GM23338 (cell line): ENCODE measurements around the gene TMPRSS13. TPM values are rescaled to one million over a fixed set of nuclear protein-coding genes. Genes with fewer than 3 reads are reported as not detected.

ENCODE experiments used
- ATAC-seq: fragments of 200-7000 bp; cut with Tn5 transposase; 3 replicates; pipeline ENCODE4 v1.9.1; 2020
- DNase-seq: peaks from one replicate; pipeline ENCODE4 v3.0.0-alpha.2; 2015; ENCODE audit warnings: low spot score
- H2AFZ ChIP-seq: fragments of 200-600 bp; sonication (generic); 2 replicates; pipeline ENCODE4 v1.8.0; 2016; ENCODE audit warnings: antibody characterized with exemption, mild to moderate bottlenecking, moderate library complexity
- H3F3A ChIP-seq: fragments of 200-600 bp; sonication (generic); replicated peaks from 2 replicates; pipeline ENCODE4 v1.8.0; 2017; ENCODE audit warnings: antibody characterized with exemption, mixed run types, low read depth
- H3K27ac ChIP-seq: fragments of 200-600 bp; sonication (generic); 2 replicates; pipeline ENCODE4 v1.6.1; 2016; ENCODE audit warnings: low read depth
- H3K27me3 ChIP-seq: fragments of 200-600 bp; sonication (generic); 2 replicates; pipeline ENCODE4 v1.8.0; 2016; ENCODE audit warnings: mild to moderate bottlenecking, mixed run types, moderate library complexity; ENCODE audit not compliant: insufficient read depth
- H3K36me3 ChIP-seq: fragments of 200-600 bp; sonication (generic); 2 replicates; pipeline ENCODE4 v1.8.0; 2016; ENCODE audit warnings: mild to moderate bottlenecking; ENCODE audit not compliant: insufficient read depth
- H3K4me1 ChIP-seq: fragments of 200-600 bp; sonication (generic); 2 replicates; pipeline ENCODE4 v1.8.0; 2016; ENCODE audit warnings: mild to moderate bottlenecking, moderate library complexity; ENCODE audit not compliant: insufficient read depth
- H3K4me2 ChIP-seq: fragments of 200-600 bp; sonication (generic); 2 replicates; pipeline ENCODE4 v1.7.1; 2017; ENCODE audit warnings: mixed run types
- H3K4me3 ChIP-seq: fragments of 200-600 bp; sonication (generic); 2 replicates; pipeline ENCODE4 v1.6.1; 2016; ENCODE audit warnings: mixed run types
- H3K79me2 ChIP-seq: fragments of 200-600 bp; sonication (generic); replicated peaks from 2 replicates; pipeline ENCODE4 v1.8.0; 2017; ENCODE audit warnings: mild to moderate bottlenecking; ENCODE audit not compliant: insufficient read depth
- H3K9me2 ChIP-seq: fragments of 200-600 bp; sonication (generic); 2 replicates; pipeline ENCODE4 v1.8.0; 2017; ENCODE audit not compliant: insufficient read depth
- H4K20me1 ChIP-seq: fragments of 200-600 bp; sonication (generic); replicated peaks from 2 replicates; pipeline ENCODE4 v1.8.0; 2017; ENCODE audit warnings: mild to moderate bottlenecking; ENCODE audit not compliant: insufficient read depth
- H3K27ac Mint-ChIP-seq: 2 replicates; pipeline ENCODE4 v1.8.0; 2020; ENCODE audit warnings: inconsistent platforms, mild to moderate bottlenecking, moderate library complexity, mixed read lengths
- H3K27me3 Mint-ChIP-seq: 3 replicates; pipeline ENCODE4 v1.8.0; 2022; ENCODE audit warnings: low read depth, mild to moderate bottlenecking, moderate library complexity, mixed read lengths, inconsistent platforms; ENCODE audit not compliant: insufficient read depth, poor library complexity
- H3K36me3 Mint-ChIP-seq: 3 replicates; pipeline ENCODE4 v1.8.0; 2021; ENCODE audit warnings: low read depth, mild to moderate bottlenecking, inconsistent platforms, moderate library complexity, mixed read lengths
- H3K4me1 Mint-ChIP-seq: 3 replicates; pipeline ENCODE4 v1.8.0; 2020; ENCODE audit warnings: mild to moderate bottlenecking, inconsistent platforms, mixed read lengths
- H3K4me3 Mint-ChIP-seq: 3 replicates; pipeline ENCODE4 v1.8.0; 2021; ENCODE audit warnings: moderate library complexity, mild to moderate bottlenecking, inconsistent platforms, mixed read lengths
- H3K9me3 Mint-ChIP-seq: 3 replicates; pipeline ENCODE4 v1.8.0; 2020; ENCODE audit warnings: moderate library complexity, mild to moderate bottlenecking, inconsistent platforms, mixed read lengths
- CREB1 ChIP-seq: fragments of 250-450 bp; sonication (Bioruptor Pico); IDR thresholded peaks from 2 replicates; pipeline ENCODE4 v1.5.0; 2020; ENCODE audit warnings: low read depth, mild to moderate bottlenecking, moderate library complexity
- ETS1 ChIP-seq: IDR thresholded peaks from 2 replicates; pipeline ENCODE4 v1.6.1; 2016; ENCODE audit warnings: antibody characterized with exemption
- EZH2 ChIP-seq: fragments of 200-600 bp; sonication (generic); IDR thresholded peaks from one replicate; pipeline ENCODE4 v1.8.0; 2017; ENCODE audit warnings: antibody characterized with exemption, mild to moderate bottlenecking, low read depth; ENCODE audit not compliant: unreplicated experiment
- EZH2phosphoT487 ChIP-seq: fragments of 200-600 bp; sonication (generic); IDR thresholded peaks from one replicate; pipeline ENCODE4 v1.8.1; 2018; ENCODE audit warnings: antibody characterized with exemption; ENCODE audit not compliant: unreplicated experiment
- JUNB ChIP-seq: IDR thresholded peaks from one replicate; pipeline ENCODE4 v1.6.1; 2016; ENCODE audit warnings: antibody characterized with exemption; ENCODE audit not compliant: unreplicated experiment
- NANOG ChIP-seq: IDR thresholded peaks from 2 replicates; pipeline ENCODE4 v1.6.1; 2016; ENCODE audit warnings: antibody characterized with exemption, borderline replicate concordance
- POLR2AphosphoS5 ChIP-seq: IDR thresholded peaks from 2 replicates; pipeline ENCODE4 v1.6.1; 2016; ENCODE audit warnings: antibody characterized with exemption, low read depth
- STAT1 ChIP-seq: IDR thresholded peaks from one replicate; pipeline ENCODE4 v1.6.1; 2016; ENCODE audit warnings: antibody characterized with exemption; ENCODE audit not compliant: unreplicated experiment
- ZNF114 ChIP-seq: fragments of 250-450 bp; sonication (Bioruptor Pico); IDR thresholded peaks from 2 replicates; pipeline ENCODE4 v1.5.0; 2020; ENCODE audit warnings: mild to moderate bottlenecking, moderate library complexity
- ZNF331 ChIP-seq: fragments of 250-450 bp; sonication (Bioruptor Pico); IDR thresholded peaks from 2 replicates; pipeline ENCODE4 v1.5.0; 2020; ENCODE audit warnings: low read depth, mild to moderate bottlenecking, moderate library complexity
- polyA plus RNA-seq: library from polyadenylated mRNA; unstranded; fragments of >200 nt; fragmentation: Nextera tagmentation; extraction: Ambion mirVana; gene quantifications from 2 replicates; pipeline ENCODE4 v1.2.1, GENCODE V29; 2016
- total RNA-seq: library from RNA; depleted of rRNA; stranded (reverse); fragments of >200 nt; shearing (Covaris generic); gene quantifications from 2 replicates; pipeline ENCODE4 v1.2.3, GENCODE V29; 2014
- TF ChIP-seq, protein P1 (sequence below): IDR thresholded peaks from one replicate; pipeline ENCODE4 v1.6.1; 2018; ENCODE audit warnings: antibody characterized with exemption; ENCODE audit not compliant: unreplicated experiment
- TF ChIP-seq, protein P2 (sequence below), 2 experiments: fragments of 200-600 bp in 1 of 2; sonication (generic) in 1 of 2; conservative IDR thresholded peaks; 2 replicates each; pipeline versions ENCODE4 v1.5.1 to v1.6.1; 2016 to 2017; ENCODE audit warnings: antibody characterized with exemption in 2 of 2, low read depth in 2 of 2, mild to moderate bottlenecking in 2 of 2, moderate library complexity in 1 of 2
- TF ChIP-seq, protein P3 (sequence below): fragments of 250-450 bp; sonication (Bioruptor Pico); IDR thresholded peaks from 2 replicates; pipeline ENCODE4 v1.5.0; 2020; ENCODE audit warnings: mild to moderate bottlenecking, moderate library complexity

Gene TMPRSS13
- total and polyA plus RNA-seq, 2 experiments from 2014 or later: 0.31 TPM; not detected in 1

DNA sequence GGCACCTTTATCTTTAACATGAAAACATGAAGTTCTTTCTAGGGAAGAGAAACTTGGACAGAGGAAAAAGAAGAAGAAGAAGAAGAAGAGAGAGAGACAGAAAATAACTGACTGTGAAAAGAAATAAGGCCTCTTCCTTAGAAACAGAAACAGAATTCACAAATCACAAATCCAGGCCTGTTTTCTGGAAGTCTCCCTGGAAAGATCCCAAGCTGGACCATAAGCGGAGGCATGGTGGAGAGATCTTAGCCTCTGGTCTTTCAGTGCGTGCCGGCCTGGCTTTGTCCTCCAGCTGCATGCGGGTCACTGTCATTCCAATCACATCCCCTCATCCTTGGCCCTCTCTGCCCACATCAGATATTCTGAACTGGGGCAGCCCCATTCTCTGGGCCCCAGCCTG, 59.6 kb downstream of the TMPRSS13 start:
- no peak overlapping the region for H3K27ac ChIP-seq
- Mint-ChIP-seq H3K4me3 (peak overlapping the region; percentile 10; the same call in 1 of the 3 replicates), H3K9me3 (no peaks in the 10 kb centered on the region), H3K36me3 (no peaks in the 10 kb centered on the region), H3K27ac (no peak overlapping the region), H3K27me3 (peaks cover 2% of the 10 kb centered on the region), H3K4me1 (peaks cover 50% of the 10 kb centered on the region)
- no peak overlapping the region for H2AFZ ChIP-seq
- H3F3A ChIP-seq: no peaks in the 10 kb centered on the region
- H3K4me1 ChIP-seq: peaks cover 36% of the 10 kb centered on the region
- H3K4me3 ChIP-seq: no peak overlapping the region
- H3K27me3 ChIP-seq: no peaks in the 10 kb centered on the region
- ATAC-seq: peak; percentile 10
- H4K20me1 ChIP-seq: peaks cover 19% of the 10 kb centered on the region
- H3K36me3 ChIP-seq: no peaks in the 10 kb centered on the region
- no peak for DNase-seq
- TF ChIP-seq EZH2phosphoT487: no peak
- no peak for TF ChIP-seq ZNF331 (CRISPR knock-in tag)
- no peak for TF ChIP-seq POLR2AphosphoS5
- TF ChIP-seq, protein P1, sequence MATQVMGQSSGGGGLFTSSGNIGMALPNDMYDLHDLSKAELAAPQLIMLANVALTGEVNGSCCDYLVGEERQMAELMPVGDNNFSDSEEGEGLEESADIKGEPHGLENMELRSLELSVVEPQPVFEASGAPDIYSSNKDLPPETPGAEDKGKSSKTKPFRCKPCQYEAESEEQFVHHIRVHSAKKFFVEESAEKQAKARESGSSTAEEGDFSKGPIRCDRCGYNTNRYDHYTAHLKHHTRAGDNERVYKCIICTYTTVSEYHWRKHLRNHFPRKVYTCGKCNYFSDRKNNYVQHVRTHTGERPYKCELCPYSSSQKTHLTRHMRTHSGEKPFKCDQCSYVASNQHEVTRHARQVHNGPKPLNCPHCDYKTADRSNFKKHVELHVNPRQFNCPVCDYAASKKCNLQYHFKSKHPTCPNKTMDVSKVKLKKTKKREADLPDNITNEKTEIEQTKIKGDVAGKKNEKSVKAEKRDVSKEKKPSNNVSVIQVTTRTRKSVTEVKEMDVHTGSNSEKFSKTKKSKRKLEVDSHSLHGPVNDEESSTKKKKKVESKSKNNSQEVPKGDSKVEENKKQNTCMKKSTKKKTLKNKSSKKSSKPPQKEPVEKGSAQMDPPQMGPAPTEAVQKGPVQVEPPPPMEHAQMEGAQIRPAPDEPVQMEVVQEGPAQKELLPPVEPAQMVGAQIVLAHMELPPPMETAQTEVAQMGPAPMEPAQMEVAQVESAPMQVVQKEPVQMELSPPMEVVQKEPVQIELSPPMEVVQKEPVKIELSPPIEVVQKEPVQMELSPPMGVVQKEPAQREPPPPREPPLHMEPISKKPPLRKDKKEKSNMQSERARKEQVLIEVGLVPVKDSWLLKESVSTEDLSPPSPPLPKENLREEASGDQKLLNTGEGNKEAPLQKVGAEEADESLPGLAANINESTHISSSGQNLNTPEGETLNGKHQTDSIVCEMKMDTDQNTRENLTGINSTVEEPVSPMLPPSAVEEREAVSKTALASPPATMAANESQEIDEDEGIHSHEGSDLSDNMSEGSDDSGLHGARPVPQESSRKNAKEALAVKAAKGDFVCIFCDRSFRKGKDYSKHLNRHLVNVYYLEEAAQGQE: no peak
- no peak for TF ChIP-seq ETS1
- no peak for TF ChIP-seq STAT1
- no peak for TF ChIP-seq EZH2
- TF ChIP-seq, protein P2, sequence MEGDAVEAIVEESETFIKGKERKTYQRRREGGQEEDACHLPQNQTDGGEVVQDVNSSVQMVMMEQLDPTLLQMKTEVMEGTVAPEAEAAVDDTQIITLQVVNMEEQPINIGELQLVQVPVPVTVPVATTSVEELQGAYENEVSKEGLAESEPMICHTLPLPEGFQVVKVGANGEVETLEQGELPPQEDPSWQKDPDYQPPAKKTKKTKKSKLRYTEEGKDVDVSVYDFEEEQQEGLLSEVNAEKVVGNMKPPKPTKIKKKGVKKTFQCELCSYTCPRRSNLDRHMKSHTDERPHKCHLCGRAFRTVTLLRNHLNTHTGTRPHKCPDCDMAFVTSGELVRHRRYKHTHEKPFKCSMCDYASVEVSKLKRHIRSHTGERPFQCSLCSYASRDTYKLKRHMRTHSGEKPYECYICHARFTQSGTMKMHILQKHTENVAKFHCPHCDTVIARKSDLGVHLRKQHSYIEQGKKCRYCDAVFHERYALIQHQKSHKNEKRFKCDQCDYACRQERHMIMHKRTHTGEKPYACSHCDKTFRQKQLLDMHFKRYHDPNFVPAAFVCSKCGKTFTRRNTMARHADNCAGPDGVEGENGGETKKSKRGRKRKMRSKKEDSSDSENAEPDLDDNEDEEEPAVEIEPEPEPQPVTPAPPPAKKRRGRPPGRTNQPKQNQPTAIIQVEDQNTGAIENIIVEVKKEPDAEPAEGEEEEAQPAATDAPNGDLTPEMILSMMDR (conservative IDR thresholded peaks at IDR 0.05; ENCODE audit: low read depth in 2 of 2): no peak
- TF ChIP-seq, protein P3, sequence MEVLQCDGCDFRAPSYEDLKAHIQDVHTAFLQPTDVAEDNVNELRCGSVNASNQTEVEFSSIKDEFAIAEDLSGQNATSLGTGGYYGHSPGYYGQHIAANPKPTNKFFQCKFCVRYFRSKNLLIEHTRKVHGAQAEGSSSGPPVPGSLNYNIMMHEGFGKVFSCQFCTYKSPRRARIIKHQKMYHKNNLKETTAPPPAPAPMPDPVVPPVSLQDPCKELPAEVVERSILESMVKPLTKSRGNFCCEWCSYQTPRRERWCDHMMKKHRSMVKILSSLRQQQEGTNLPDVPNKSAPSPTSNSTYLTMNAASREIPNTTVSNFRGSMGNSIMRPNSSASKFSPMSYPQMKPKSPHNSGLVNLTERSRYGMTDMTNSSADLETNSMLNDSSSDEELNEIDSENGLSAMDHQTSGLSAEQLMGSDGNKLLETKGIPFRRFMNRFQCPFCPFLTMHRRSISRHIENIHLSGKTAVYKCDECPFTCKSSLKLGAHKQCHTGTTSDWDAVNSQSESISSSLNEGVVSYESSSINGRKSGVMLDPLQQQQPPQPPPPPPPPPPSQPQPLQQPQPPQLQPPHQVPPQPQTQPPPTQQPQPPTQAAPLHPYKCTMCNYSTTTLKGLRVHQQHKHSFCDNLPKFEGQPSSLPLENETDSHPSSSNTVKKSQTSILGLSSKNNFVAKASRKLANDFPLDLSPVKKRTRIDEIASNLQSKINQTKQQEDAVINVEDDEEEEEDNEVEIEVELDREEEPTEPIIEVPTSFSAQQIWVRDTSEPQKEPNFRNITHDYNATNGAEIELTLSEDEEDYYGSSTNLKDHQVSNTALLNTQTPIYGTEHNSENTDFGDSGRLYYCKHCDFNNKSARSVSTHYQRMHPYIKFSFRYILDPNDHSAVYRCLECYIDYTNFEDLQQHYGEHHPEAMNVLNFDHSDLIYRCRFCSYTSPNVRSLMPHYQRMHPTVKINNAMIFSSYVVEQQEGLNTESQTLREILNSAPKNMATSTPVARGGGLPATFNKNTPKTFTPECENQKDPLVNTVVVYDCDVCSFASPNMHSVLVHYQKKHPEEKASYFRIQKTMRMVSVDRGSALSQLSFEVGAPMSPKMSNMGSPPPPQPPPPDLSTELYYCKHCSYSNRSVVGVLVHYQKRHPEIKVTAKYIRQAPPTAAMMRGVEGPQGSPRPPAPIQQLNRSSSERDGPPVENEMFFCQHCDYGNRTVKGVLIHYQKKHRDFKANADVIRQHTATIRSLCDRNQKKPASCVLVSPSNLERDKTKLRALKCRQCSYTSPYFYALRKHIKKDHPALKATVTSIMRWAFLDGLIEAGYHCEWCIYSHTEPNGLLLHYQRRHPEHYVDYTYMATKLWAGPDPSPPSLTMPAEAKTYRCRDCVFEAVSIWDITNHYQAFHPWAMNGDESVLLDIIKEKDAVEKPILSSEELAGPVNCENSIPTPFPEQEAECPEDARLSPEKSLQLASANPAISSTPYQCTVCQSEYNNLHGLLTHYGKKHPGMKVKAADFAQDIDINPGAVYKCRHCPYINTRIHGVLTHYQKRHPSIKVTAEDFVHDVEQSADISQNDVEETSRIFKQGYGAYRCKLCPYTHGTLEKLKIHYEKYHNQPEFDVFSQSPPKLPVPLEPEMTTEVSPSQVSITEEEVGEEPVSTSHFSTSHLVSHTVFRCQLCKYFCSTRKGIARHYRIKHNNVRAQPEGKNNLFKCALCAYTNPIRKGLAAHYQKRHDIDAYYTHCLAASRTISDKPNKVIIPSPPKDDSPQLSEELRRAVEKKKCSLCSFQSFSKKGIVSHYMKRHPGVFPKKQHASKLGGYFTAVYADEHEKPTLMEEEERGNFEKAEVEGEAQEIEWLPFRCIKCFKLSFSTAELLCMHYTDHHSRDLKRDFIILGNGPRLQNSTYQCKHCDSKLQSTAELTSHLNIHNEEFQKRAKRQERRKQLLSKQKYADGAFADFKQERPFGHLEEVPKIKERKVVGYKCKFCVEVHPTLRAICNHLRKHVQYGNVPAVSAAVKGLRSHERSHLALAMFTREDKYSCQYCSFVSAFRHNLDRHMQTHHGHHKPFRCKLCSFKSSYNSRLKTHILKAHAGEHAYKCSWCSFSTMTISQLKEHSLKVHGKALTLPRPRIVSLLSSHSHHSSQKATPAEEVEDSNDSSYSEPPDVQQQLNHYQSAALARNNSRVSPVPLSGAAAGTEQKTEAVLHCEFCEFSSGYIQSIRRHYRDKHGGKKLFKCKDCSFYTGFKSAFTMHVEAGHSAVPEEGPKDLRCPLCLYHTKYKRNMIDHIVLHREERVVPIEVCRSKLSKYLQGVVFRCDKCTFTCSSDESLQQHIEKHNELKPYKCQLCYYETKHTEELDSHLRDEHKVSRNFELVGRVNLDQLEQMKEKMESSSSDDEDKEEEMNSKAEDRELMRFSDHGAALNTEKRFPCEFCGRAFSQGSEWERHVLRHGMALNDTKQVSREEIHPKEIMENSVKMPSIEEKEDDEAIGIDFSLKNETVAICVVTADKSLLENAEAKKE (CRISPR knock-in tag): no peak
- no peak for TF ChIP-seq JUNB
- no peak for TF ChIP-seq NANOG
- TF ChIP-seq CREB1 (CRISPR knock-in tag): no peak
- no peak for TF ChIP-seq ZNF114 (CRISPR knock-in tag)
- no peaks in the 10 kb centered on the region for H3K9me2 ChIP-seq
- H3K79me2 ChIP-seq: peaks cover 25% of the 10 kb centered on the region
- H3K4me2 ChIP-seq: peak overlapping the region; percentile 67; the same call in 1 of the 2 replicates
